SK-N-SH (cell line): ENCODE data around the gene SSR4. TPM values are rescaled to one million over a fixed set of nuclear protein-coding genes. Genes with fewer than 3 reads are reported as not detected.

ENCODE experiments used
- CTCF ChIA-PET: fragments of 300-600, 350-600 bp; formaldehyde crosslinking; extraction: SDS; loops from one replicate; lab custom pipeline; 2021; lab: Yijun Ruan, JAX
- POLR2A ChIA-PET: fragments of 350-600 bp; sonication (Branson Sonifier 250); formaldehyde crosslinking; extraction: SDS; loops from one replicate; lab custom pipeline; 2020; ENCODE audit warnings: antibody characterized with exemption, inconsistent platforms; lab: Yijun Ruan, JAX
- DNase-seq: peaks from one replicate; pipeline ENCODE4 v3.0.0; 2012
- H2AFZ ChIP-seq: fragments of 200-600 bp; sonication (generic); 2 replicates; pipeline ENCODE4 v1.8.1; 2016; ENCODE audit warnings: antibody characterized with exemption, mild to moderate bottlenecking, low read depth
- H3F3A ChIP-seq: fragments of 200-600 bp; sonication (generic); replicated peaks from 2 replicates; pipeline ENCODE3; 2016; ENCODE audit warnings: antibody characterized with exemption, mild to moderate bottlenecking; ENCODE audit not compliant: insufficient read depth
- H3K27ac ChIP-seq, 2 experiments: fragments of 200-500 bp in 1 of 2; fragments of 200-600 bp in 1 of 2; sonication (Bioruptor generic) in 1 of 2; sonication (generic), shearing (Covaris generic) in 1 of 2; 2 replicates each; pipeline versions ENCODE4 v1.5.1 to v1.6.1; 2014 to 2016; ENCODE audit warnings: low read depth in 2 of 2, inconsistent platforms in 1 of 2, low read length in 1 of 2, mild to moderate bottlenecking in 1 of 2, mixed read lengths in 1 of 2
- H3K27me3 ChIP-seq: fragments of 200-600 bp; sonication (generic), shearing (Covaris generic); 2 replicates; pipeline ENCODE4 v1.6.1; 2016; ENCODE audit warnings: mixed run types; ENCODE audit not compliant: insufficient read depth
- H3K36me3 ChIP-seq, 2 experiments: fragments of 200-500 bp in 1 of 2; fragments of 200-600 bp in 1 of 2; sonication (Bioruptor generic) in 1 of 2; sonication (generic) in 1 of 2; replicated peaks in 1 of 2; 2 replicates each; pipeline versions ENCODE3 to v1.5.1; 2014 to 2016; ENCODE audit warnings: low read length in 1 of 2, mild to moderate bottlenecking in 1 of 2; ENCODE audit not compliant: insufficient read depth in 2 of 2, control insufficient read depth in 1 of 2
- H3K4me1 ChIP-seq, 2 experiments: fragments of 200-500 bp in 1 of 2; fragments of 200-600 bp in 1 of 2; sonication (Bioruptor generic) in 1 of 2; sonication (generic), shearing (Covaris generic) in 1 of 2; 2 replicates each; pipeline versions ENCODE4 v1.5.1 to v1.6.1; 2014 to 2016; ENCODE audit warnings: low read depth in 1 of 2, low read length in 1 of 2, mixed run types in 1 of 2; ENCODE audit not compliant: insufficient read depth in 2 of 2, control insufficient read depth in 1 of 2
- H3K4me2 ChIP-seq: fragments of 200-600 bp; sonication (generic), shearing (Covaris generic); 2 replicates; pipeline ENCODE4 v1.6.1; 2017; ENCODE audit warnings: mixed run types
- H3K4me3 ChIP-seq, 2 experiments: fragments of 200-500 bp in 1 of 2; fragments of 200-600 bp in 1 of 2; sonication (Bioruptor generic) in 1 of 2; sonication (generic), shearing (Covaris generic) in 1 of 2; 2 replicates each; pipeline versions ENCODE4 v1.5.1 to v1.8.1; 2014 to 2016; ENCODE audit warnings: low read depth in 2 of 2, inconsistent platforms in 1 of 2, low read length in 1 of 2, mild to moderate bottlenecking in 1 of 2, mixed read lengths in 1 of 2, moderate library complexity in 1 of 2
- H3K79me2 ChIP-seq: fragments of 200-600 bp; sonication (generic); 2 replicates; pipeline ENCODE4 v1.8.1; 2017; ENCODE audit warnings: mild to moderate bottlenecking; ENCODE audit not compliant: insufficient read depth
- H3K9ac ChIP-seq: fragments of 200-600 bp; sonication (generic); 2 replicates; pipeline ENCODE4 v1.6.1; 2017; ENCODE audit warnings: mixed run types
- H3K9me2 ChIP-seq: fragments of 200-600 bp; sonication (generic); 2 replicates; pipeline ENCODE4 v1.6.1; 2017; ENCODE audit warnings: mixed run types
- H3K9me3 ChIP-seq: fragments of 200-600 bp; sonication (generic); 2 replicates; pipeline ENCODE4 v1.6.1; 2017; ENCODE audit warnings: mixed run types, mild to moderate bottlenecking, moderate library complexity
- H4K20me1 ChIP-seq: fragments of 200-600 bp; sonication (generic); 2 replicates; pipeline ENCODE4 v1.6.1; 2017; ENCODE audit warnings: mild to moderate bottlenecking, mixed run types; ENCODE audit not compliant: insufficient read depth
- CHD2 ChIP-seq: fragments of 150-350 bp; IDR thresholded peaks from 2 replicates; pipeline ENCODE4 v1.6.1; 2018; ENCODE audit warnings: low read length; ENCODE audit not compliant: partially characterized antibody
- ELF1 ChIP-seq: IDR thresholded peaks from 2 replicates; pipeline ENCODE4 v1.4.0; 2012
- EZH2phosphoT487 ChIP-seq: fragments of 200-600 bp; sonication (generic); IDR thresholded peaks from 2 replicates; pipeline ENCODE4 v1.6.1; 2017; ENCODE audit warnings: low read depth, mixed run types, mild to moderate bottlenecking, antibody characterized with exemption, moderate library complexity, borderline replicate concordance
- GATA2 ChIP-seq: sonication (generic); formaldehyde crosslinking; IDR thresholded peaks from 2 replicates; pipeline ENCODE4 v1.5.0; 2020; ENCODE audit warnings: mild to moderate bottlenecking, missing genetic modification reagents
- JUND ChIP-seq: IDR thresholded peaks from 2 replicates; pipeline ENCODE4 v1.4.0; 2012
- MEF2A ChIP-seq: IDR thresholded peaks from 2 replicates; pipeline ENCODE4 v1.4.0; 2012; ENCODE audit warnings: low read depth, borderline replicate concordance
- MXI1 ChIP-seq: IDR thresholded peaks from 2 replicates; pipeline ENCODE4 v1.6.1; 2012; ENCODE audit warnings: mild to moderate bottlenecking, low read depth, low read length, improper control_type of control experiment
- POLR2AphosphoS5 ChIP-seq: IDR thresholded peaks from 2 replicates; pipeline ENCODE4 v1.6.1; 2012; ENCODE audit warnings: low read depth, low read length
- RFX5 ChIP-seq: IDR thresholded peaks from 2 replicates; pipeline ENCODE4 v1.6.1; 2012; ENCODE audit warnings: mild to moderate bottlenecking, improper control_type of control experiment, low read length
- SIN3A ChIP-seq: IDR thresholded peaks from 2 replicates; pipeline ENCODE4 v1.6.1; 2012; ENCODE audit warnings: low read depth, mild to moderate bottlenecking, low read length, moderate library complexity, borderline replicate concordance
- TAF1 ChIP-seq: IDR thresholded peaks from 2 replicates; pipeline ENCODE4 v1.6.1; 2012; ENCODE audit warnings: low read depth, mild to moderate bottlenecking, low read length, moderate library complexity, borderline replicate concordance
- TEAD4 ChIP-seq: IDR thresholded peaks from 2 replicates; pipeline ENCODE4 v1.4.0; 2012; ENCODE audit warnings: mild to moderate bottlenecking, borderline replicate concordance; ENCODE audit not compliant: insufficient read depth
- WGBS: methylation state at CpG from one replicate; pipeline ENCODE4 v1.1.6; 2017; ENCODE audit warnings: low lambda C conversion rate; 5-methylcytosine and 5-hydroxymethylcytosine counted together
- polyA plus RNA-seq, 3 experiments: library from polyadenylated mRNA; depleted of rRNA; stranded (reverse); fragments of >200 nt; gene quantifications; 2 replicates each; pipeline ENCODE4 v1.2.3, GENCODE V29; 2012
- TF ChIP-seq, protein P1 (sequence below): IDR thresholded peaks from 2 replicates; pipeline ENCODE4; 2012
- TF ChIP-seq, protein P2 (sequence below): fragments of 150-350 bp; IDR thresholded peaks from 2 replicates; pipeline ENCODE4 v1.6.1; 2017; ENCODE audit warnings: antibody characterized with exemption, low read length, low read depth, borderline replicate concordance
- TF ChIP-seq, protein P3 (sequence below): IDR thresholded peaks from 2 replicates; pipeline ENCODE4 v1.4.0; 2012; ENCODE audit warnings: low read depth
- TF ChIP-seq, protein P4 (sequence below): fragments of 150-350 bp; IDR thresholded peaks from 2 replicates; pipeline ENCODE4 v1.6.1; 2016; ENCODE audit warnings: mild to moderate bottlenecking, low read depth, low read length
- TF ChIP-seq, protein P5 (sequence below): IDR thresholded peaks from 2 replicates; pipeline ENCODE4 v1.4.0; 2012; ENCODE audit warnings: low read depth, borderline replicate concordance
- TF ChIP-seq, protein P6 (sequence below): IDR thresholded peaks from 2 replicates; pipeline ENCODE4 v1.4.0; 2012; ENCODE audit warnings: low read depth, borderline replicate concordance

The SSR4 gene
- polyA plus RNA-seq, 1 of the 3 experiments (the other 2 are of a cell fraction) = 367 TPM

DNA sequence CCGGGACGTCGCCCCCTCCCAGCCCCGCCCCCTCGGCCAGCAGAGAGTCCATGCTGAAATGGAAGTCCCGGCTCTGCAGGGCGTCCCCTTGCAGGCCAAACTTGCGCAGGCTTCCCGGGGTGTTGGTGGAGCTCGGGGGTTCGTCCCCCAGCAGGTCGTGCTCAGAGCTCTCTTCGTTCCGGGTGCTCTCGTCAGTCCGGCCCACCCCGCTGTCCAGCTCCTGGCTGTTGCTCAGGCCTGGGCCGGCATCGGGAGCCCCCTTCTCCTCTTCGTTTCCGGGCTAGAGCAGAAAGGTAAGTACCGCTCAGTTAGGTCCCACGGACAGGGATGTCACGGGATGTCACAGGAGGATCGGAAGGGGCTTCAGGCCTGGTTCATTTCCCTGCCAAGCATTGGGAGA is 10.2 kb downstream of the SSR4 start:
- 53% methylated on average over 18 of the region's 25 CpGs for WGBS
- H3K27ac ChIP-seq = no peak overlapping the region
- DNase-seq = no peak
- no peaks in the 10 kb centered on the region for H3K36me3 ChIP-seq
- TF ChIP-seq RFX5 = no peak
- no peak for TF ChIP-seq ELF1
- no peak for TF ChIP-seq POLR2AphosphoS5
- TF ChIP-seq, protein P1, sequence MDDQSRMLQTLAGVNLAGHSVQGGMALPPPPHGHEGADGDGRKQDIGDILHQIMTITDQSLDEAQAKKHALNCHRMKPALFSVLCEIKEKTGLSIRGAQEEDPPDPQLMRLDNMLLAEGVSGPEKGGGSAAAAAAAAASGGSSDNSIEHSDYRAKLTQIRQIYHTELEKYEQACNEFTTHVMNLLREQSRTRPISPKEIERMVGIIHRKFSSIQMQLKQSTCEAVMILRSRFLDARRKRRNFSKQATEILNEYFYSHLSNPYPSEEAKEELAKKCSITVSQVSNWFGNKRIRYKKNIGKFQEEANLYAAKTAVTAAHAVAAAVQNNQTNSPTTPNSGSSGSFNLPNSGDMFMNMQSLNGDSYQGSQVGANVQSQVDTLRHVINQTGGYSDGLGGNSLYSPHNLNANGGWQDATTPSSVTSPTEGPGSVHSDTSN = no peak
- TF ChIP-seq, protein P2, sequence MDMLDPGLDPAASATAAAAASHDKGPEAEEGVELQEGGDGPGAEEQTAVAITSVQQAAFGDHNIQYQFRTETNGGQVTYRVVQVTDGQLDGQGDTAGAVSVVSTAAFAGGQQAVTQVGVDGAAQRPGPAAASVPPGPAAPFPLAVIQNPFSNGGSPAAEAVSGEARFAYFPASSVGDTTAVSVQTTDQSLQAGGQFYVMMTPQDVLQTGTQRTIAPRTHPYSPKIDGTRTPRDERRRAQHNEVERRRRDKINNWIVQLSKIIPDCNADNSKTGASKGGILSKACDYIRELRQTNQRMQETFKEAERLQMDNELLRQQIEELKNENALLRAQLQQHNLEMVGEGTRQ = no peak
- TF ChIP-seq, protein P3, sequence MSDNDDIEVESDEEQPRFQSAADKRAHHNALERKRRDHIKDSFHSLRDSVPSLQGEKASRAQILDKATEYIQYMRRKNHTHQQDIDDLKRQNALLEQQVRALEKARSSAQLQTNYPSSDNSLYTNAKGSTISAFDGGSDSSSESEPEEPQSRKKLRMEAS = no peak
- TF ChIP-seq, protein P4, sequence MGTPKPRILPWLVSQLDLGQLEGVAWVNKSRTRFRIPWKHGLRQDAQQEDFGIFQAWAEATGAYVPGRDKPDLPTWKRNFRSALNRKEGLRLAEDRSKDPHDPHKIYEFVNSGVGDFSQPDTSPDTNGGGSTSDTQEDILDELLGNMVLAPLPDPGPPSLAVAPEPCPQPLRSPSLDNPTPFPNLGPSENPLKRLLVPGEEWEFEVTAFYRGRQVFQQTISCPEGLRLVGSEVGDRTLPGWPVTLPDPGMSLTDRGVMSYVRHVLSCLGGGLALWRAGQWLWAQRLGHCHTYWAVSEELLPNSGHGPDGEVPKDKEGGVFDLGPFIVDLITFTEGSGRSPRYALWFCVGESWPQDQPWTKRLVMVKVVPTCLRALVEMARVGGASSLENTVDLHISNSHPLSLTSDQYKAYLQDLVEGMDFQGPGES = no peak
- TF ChIP-seq EZH2phosphoT487 = no peak
- no peak for TF ChIP-seq MXI1
- no peak for TF ChIP-seq CHD2
- TF ChIP-seq, protein P5, sequence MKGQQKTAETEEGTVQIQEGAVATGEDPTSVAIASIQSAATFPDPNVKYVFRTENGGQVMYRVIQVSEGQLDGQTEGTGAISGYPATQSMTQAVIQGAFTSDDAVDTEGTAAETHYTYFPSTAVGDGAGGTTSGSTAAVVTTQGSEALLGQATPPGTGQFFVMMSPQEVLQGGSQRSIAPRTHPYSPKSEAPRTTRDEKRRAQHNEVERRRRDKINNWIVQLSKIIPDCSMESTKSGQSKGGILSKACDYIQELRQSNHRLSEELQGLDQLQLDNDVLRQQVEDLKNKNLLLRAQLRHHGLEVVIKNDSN = no peak
- no peak for TF ChIP-seq SIN3A
- TF ChIP-seq, protein P6, sequence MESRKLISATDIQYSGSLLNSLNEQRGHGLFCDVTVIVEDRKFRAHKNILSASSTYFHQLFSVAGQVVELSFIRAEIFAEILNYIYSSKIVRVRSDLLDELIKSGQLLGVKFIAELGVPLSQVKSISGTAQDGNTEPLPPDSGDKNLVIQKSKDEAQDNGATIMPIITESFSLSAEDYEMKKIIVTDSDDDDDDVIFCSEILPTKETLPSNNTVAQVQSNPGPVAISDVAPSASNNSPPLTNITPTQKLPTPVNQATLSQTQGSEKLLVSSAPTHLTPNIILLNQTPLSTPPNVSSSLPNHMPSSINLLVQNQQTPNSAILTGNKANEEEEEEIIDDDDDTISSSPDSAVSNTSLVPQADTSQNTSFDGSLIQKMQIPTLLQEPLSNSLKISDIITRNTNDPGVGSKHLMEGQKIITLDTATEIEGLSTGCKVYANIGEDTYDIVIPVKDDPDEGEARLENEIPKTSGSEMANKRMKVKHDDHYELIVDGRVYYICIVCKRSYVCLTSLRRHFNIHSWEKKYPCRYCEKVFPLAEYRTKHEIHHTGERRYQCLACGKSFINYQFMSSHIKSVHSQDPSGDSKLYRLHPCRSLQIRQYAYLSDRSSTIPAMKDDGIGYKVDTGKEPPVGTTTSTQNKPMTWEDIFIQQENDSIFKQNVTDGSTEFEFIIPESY = no peak
- no peak for TF ChIP-seq GATA2 (CRISPR knock-in tag)
- TF ChIP-seq TAF1 = no peak
- no peak for TF ChIP-seq JUND
- TF ChIP-seq MEF2A = no peak
- no peak for TF ChIP-seq TEAD4
- peaks cover 9% of the 10 kb centered on the region for H3K27me3 ChIP-seq
- no peak overlapping the region for H3K9ac ChIP-seq
- no peaks in the 10 kb centered on the region for H3K79me2 ChIP-seq
- H3K4me3 ChIP-seq = no peak overlapping the region
- H3K4me2 ChIP-seq = no peak overlapping the region
- H3F3A ChIP-seq = no peaks in the 10 kb centered on the region
- H2AFZ ChIP-seq = no peak overlapping the region
- no peaks in the 10 kb centered on the region for H3K9me3 ChIP-seq
- ChIA-PET POLR2A (no interaction called here), CTCF (interaction anchor here (0.8 kb wide), 1 partner anchor 15 kb away, joined by 3 read pairs; no protein-coding TSS in a partner anchor)
- H4K20me1 ChIP-seq = no peaks in the 10 kb centered on the region
- no peaks in the 10 kb centered on the region; a peak in 1 of 4 replicates for H3K4me1 ChIP-seq
- H3K9me2 ChIP-seq = no peaks in the 10 kb centered on the region
